Endothelial cell of umbilical vein (primary cell): Measurements from ENCODE around the gene KIF25. TPM values are rescaled to one million over a fixed set of nuclear protein-coding genes. Genes with fewer than 3 reads are reported as not detected.

Experiments used
- BruUV-seq: library from RNA; stranded (reverse); fragments of 400-500 nt; replicated peaks from 2 replicates; lab custom pipeline; 2021; lab: Mats Ljungman, UMichigan
- CTCF ChIA-PET: fragments of 300-600, 350-600 bp; sonication (Branson Sonifier 250); formaldehyde crosslinking; loops from one replicate; lab custom pipeline; 2021; ENCODE audit warnings: antibody characterized with exemption, inconsistent platforms; lab: Charles Lee
- POLR2A ChIA-PET: fragments of 300-600, 350-600 bp; sonication (Branson Sonifier 250); formaldehyde crosslinking; loops from one replicate; lab custom pipeline; 2021; ENCODE audit warnings: antibody characterized with exemption, inconsistent platforms; lab: Charles Lee
- DNase-seq: peaks from one replicate; pipeline ENCODE4 v3.0.0-alpha.2; 2011; ENCODE audit warnings: low read depth, low spot score
- FAIRE-seq: peaks from 2 replicates; lab custom pipeline; 2011; peaks lifted over from hg19 to GRCh38; lab: Jason Lieb, UNC
- H2AFZ ChIP-seq: 2 replicates; pipeline ENCODE4 v1.6.0; 2012; ENCODE audit warnings: low read depth, low read length, control low read depth, inconsistent platforms
- H3K27ac ChIP-seq: 2 replicates; pipeline ENCODE4 v1.5.1; 2011; ENCODE audit warnings: low read depth, mild to moderate bottlenecking, control low read depth, low read length, moderate library complexity; ENCODE audit not compliant: insufficient read depth
- H3K27me3 ChIP-seq, 2 experiments: 2 replicates each; pipeline versions ENCODE4 v1.6.0 to v1.6.1; 2011; ENCODE audit warnings: low read length in 2 of 2, mixed read lengths in 1 of 2; ENCODE audit not compliant: control insufficient read depth in 2 of 2, insufficient read depth in 2 of 2
- H3K36me3 ChIP-seq, 2 experiments: 2 replicates in 1 of 2; 3 replicates in 1 of 2; pipeline ENCODE4 v1.5.1; 2011; ENCODE audit warnings: low read length in 2 of 2, mild to moderate bottlenecking in 1 of 2, moderate library complexity in 1 of 2; ENCODE audit not compliant: control insufficient read depth in 2 of 2, insufficient read depth in 2 of 2; ENCODE audit errors: extremely low read depth in 1 of 2
- H3K4me1 ChIP-seq: 3 replicates; pipeline ENCODE4 v1.5.1; 2011; ENCODE audit warnings: mild to moderate bottlenecking, low read length; ENCODE audit not compliant: control insufficient read depth, insufficient read depth; ENCODE audit errors: extremely low read depth
- H3K4me2 ChIP-seq: 2 replicates; pipeline ENCODE4 v1.6.1; 2011; ENCODE audit warnings: low read length, control low read depth, mixed read lengths; ENCODE audit not compliant: insufficient read depth
- H3K4me3 ChIP-seq, 3 experiments: fragments of 200-600 bp in 1 of 3; sonication (generic), shearing (Covaris generic) in 1 of 3; replicated peaks in 1 of 3; 2 replicates each; pipeline ENCODE4 v1.5.1; 2011 to 2016; ENCODE audit warnings: control low read depth in 3 of 3, low read length in 3 of 3, mild to moderate bottlenecking in 2 of 3, inconsistent platforms in 1 of 3, low read depth in 1 of 3, moderate library complexity in 1 of 3; ENCODE audit not compliant: insufficient read depth in 1 of 3
- H3K79me2 ChIP-seq: 2 replicates; pipeline ENCODE4 v1.6.0; 2012; ENCODE audit warnings: low read length, inconsistent platforms; ENCODE audit not compliant: control insufficient read depth, insufficient read depth
- H3K9ac ChIP-seq: replicated peaks from 2 replicates; pipeline ENCODE3; 2011; ENCODE audit warnings: low read length, control low read depth; ENCODE audit not compliant: insufficient read depth; ENCODE audit errors: extremely low read depth
- H3K9me1 ChIP-seq: replicated peaks from 3 replicates; pipeline ENCODE4 v1.6.0; 2011; ENCODE audit warnings: mild to moderate bottlenecking, low read length; ENCODE audit not compliant: control insufficient read depth, insufficient read depth; ENCODE audit errors: extremely low read depth
- H3K9me3 ChIP-seq: replicated peaks from 2 replicates; pipeline ENCODE4 v1.5.1; 2012; ENCODE audit warnings: low read length, inconsistent platforms; ENCODE audit not compliant: control insufficient read depth, insufficient read depth
- H4K20me1 ChIP-seq: replicated peaks from 2 replicates; pipeline ENCODE3; 2011; ENCODE audit warnings: mild to moderate bottlenecking, low read length; ENCODE audit not compliant: control insufficient read depth, insufficient read depth; ENCODE audit errors: extremely low read depth
- CTCF ChIP-seq, 2 donors: IDR thresholded peaks; 1 replicate in 1 of 2; 2 replicates in 1 of 2; pipeline ENCODE4 v1.5.1; 2011; ENCODE audit warnings: low read length in 2 of 2, mild to moderate bottlenecking in 2 of 2, moderate library complexity in 2 of 2, control low read depth in 1 of 2, inconsistent platforms in 1 of 2, low read depth in 1 of 2; ENCODE audit not compliant: insufficient read depth in 1 of 2; ENCODE audit errors: extremely low read depth in 1 of 2
- EZH2 ChIP-seq: IDR thresholded peaks from 2 replicates; pipeline ENCODE4 v1.6.1; 2012; ENCODE audit warnings: borderline replicate concordance, low read depth, mild to moderate bottlenecking, moderate library complexity, low read length, inconsistent platforms; ENCODE audit not compliant: severe bottlenecking
- FOS ChIP-seq: IDR thresholded peaks from 2 replicates; pipeline ENCODE4 v1.6.1; 2011; ENCODE audit warnings: mild to moderate bottlenecking, low read length, moderate library complexity, borderline replicate concordance; ENCODE audit not compliant: insufficient read depth
- GATA2 ChIP-seq: IDR thresholded peaks from 2 replicates; pipeline ENCODE4 v1.7.0; 2011; ENCODE audit warnings: low read depth, mild to moderate bottlenecking, moderate library complexity, mixed read lengths, low read length; ENCODE audit not compliant: insufficient read length, insufficient read depth
- JUN ChIP-seq: IDR thresholded peaks from 2 replicates; pipeline ENCODE4 v1.6.1; 2011; ENCODE audit warnings: borderline replicate concordance, low read depth; ENCODE audit not compliant: insufficient read length, insufficient read depth
- MAX ChIP-seq: IDR thresholded peaks from 2 replicates; pipeline ENCODE4 v1.6.1; 2011; ENCODE audit not compliant: insufficient read depth, insufficient read length
- MYC ChIP-seq: IDR thresholded peaks from one replicate; pipeline ENCODE4 v1.6.1; 2011; ENCODE audit warnings: mild to moderate bottlenecking, low read depth, low read length
- POLR2A ChIP-seq: IDR thresholded peaks from 2 replicates; pipeline ENCODE4 v1.6.1; 2012; ENCODE audit warnings: low read depth, mild to moderate bottlenecking, control low read depth, low read length
- POLR2AphosphoS5 ChIP-seq: IDR thresholded peaks from 2 replicates; pipeline ENCODE4 v1.6.1; 2012; ENCODE audit warnings: low read depth, mild to moderate bottlenecking, control low read depth, low read length, moderate library complexity; ENCODE audit not compliant: insufficient read depth
- dilution Hi-C: fragments of 300-500 bp; cut with MboI; formaldehyde crosslinking; loops from one replicate; pipeline ENCODE4 v1.15.0; 2019; ENCODE audit warnings: low sequenced_read_pairs; ENCODE audit not compliant: extremely low pct_ligation_motif_present
- intact Hi-C: fragments of 100-400 bp; cut with micrococcal nuclease; formaldehyde crosslinking; loops from one replicate; pipeline ENCODE4 v1.10.0; 2022
- polyA plus RNA-seq, 4 experiments: library from polyadenylated mRNA; depleted of rRNA in 3 of 4; stranded (reverse) in 3 of 4; unstranded in 1 of 4; fragments of >200 nt; gene quantifications; 2 replicates each; pipeline versions ENCODE4 v1.2.1 to v1.2.3, GENCODE V29; 2011 to 2012; ENCODE audit warnings: missing spikeins in 1 of 4
- total RNA-seq: library from RNA; stranded (reverse); gene quantifications from 2 replicates; pipeline ENCODE4 v1.2.3, GENCODE V29; 2021

KIF25 gene
- total and polyA plus RNA-seq, 2 donors (not counting 3 experiments of a cell fraction or from before 2014, with no cell fraction given): not detected

- POLR2A ChIA-PET: no interaction called here
- CTCF ChIA-PET: no interaction called here
- Histone ChIP-seq H2AFZ (no peak overlapping the region), H3K9ac (no peak overlapping the region), H4K20me1 (no peaks in the 10 kb centered on the region), H3K4me1 (peaks cover 12% of the 10 kb centered on the region), H3K79me2 (no peaks in the 10 kb centered on the region), H3K9me1 (no peaks in the 10 kb centered on the region), H3K36me3 (no peaks in the 10 kb centered on the region), H3K4me3 (no peak overlapping the region), H3K4me2 (no peak overlapping the region), H3K27me3 (no peaks in the 10 kb centered on the region), H3K27ac (no peak overlapping the region), H3K9me3 (peaks cover 2% of the 10 kb centered on the region)
- intact Hi-C loops (loop anchor here (5.0 to 10.0 kb wide), 3 partner anchors 46 to 213 kb away; partner anchors contain the start of gene AFDN), dilution Hi-C loops (no loop called here)
- no TSS peak for BruUV-seq
- FAIRE-seq (no peak), DNase-seq (no peak)
- TF ChIP-seq EZH2 (no peak), MYC (no peak), JUN (no peak), GATA2 (no peak), CTCF (IDR thresholded peaks at IDR 0.05; ENCODE audit: extremely low read depth in 1 of 2, insufficient read depth in 1 of 2, low read depth in 1 of 2, low read length in 2 of 2) (no peak)
Measured at GRCh38 chr6:168037856-168038255, 40.4 kb downstream of the KIF25 start.

- Histone ChIP-seq H3K9me1 (no peaks in the 10 kb centered on the region), H3K4me2 (no peak overlapping the region), H3K27ac (no peak overlapping the region), H2AFZ (no peak overlapping the region), H3K27me3 (no peaks in the 10 kb centered on the region), H3K9me3 (peaks cover 2% of the 10 kb centered on the region), H3K79me2 (no peaks in the 10 kb centered on the region), H3K4me3 (no peak overlapping the region), H3K36me3 (no peaks in the 10 kb centered on the region), H4K20me1 (no peaks in the 10 kb centered on the region), H3K9ac (no peak overlapping the region), H3K4me1 (peaks cover 11% of the 10 kb centered on the region)
- intact Hi-C loops: loop anchor here (5.0 to 10.0 kb wide), 3 partner anchors 46 to 214 kb away; partner anchors contain the start of gene AFDN
- TF ChIP-seq POLR2AphosphoS5 (no peak), CTCF (IDR thresholded peaks at IDR 0.05; ENCODE audit: extremely low read depth in 1 of 2, insufficient read depth in 1 of 2, low read depth in 1 of 2, low read length in 2 of 2) (no peak), MAX (no peak), MYC (no peak), POLR2A (no peak), JUN (no peak), EZH2 (no peak), FOS (no peak), GATA2 (no peak)
- POLR2A ChIA-PET: no interaction called here
- DNase-seq (no peak), FAIRE-seq (no peak)
- BruUV-seq: no TSS peak
- dilution Hi-C loops: no loop called here
- CTCF ChIA-PET: no interaction called here
Measured at GRCh38 chr6:168038576-168039140, 41.2 kb downstream of the KIF25 start.
